Adipose tissue (tissue), 3 donors: ENCODE results near the gene SBF2. TPM values are rescaled to one million over a fixed set of nuclear protein-coding genes. Genes with fewer than 3 reads are reported as not detected.
"Not testable (repeated sequence)": the region's sequence is repeated elsewhere in the genome, so short reads cannot be mapped to it uniquely, and the experiment has no call there.

Source experiments
- H3K27ac ChIP-seq: one replicate; pipeline ENCODE4 v1.5.1; 2013; ENCODE audit warnings: low read depth, low read length
- WGBS, 3 donors: extraction: QIAGEN DNeasy Blood & Tissue Kit; methylation state at CpG; one replicate each; pipeline ENCODE4 v1.1.7; 2013; 5-methylcytosine and 5-hydroxymethylcytosine counted together
- polyA plus RNA-seq, 3 donors: library from polyadenylated mRNA; stranded (reverse); fragments of 200-250 nt; gene quantifications; one replicate each; pipeline ENCODE4 v1.2.3, GENCODE V29; 2013
- donor health status: healthy with polysubstance abuse.
- donor health status: Bipolar disorder and iron deficiency.
- donor health status: healthy.

SBF2 gene
- polyA plus RNA-seq, 3 donors, result 6.0 to 25.9 (median 23.0) TPM

GRCh38 chr11:10285148-10285802 is 8.7 kb downstream of the SBF2 start:
- H3K27ac ChIP-seq, result no peak overlapping the region
- WGBS, 3 donors, result 74 to 89% (median 78%) methylated on average over 4 of the region's 4 CpGs

GRCh38 chr11:10283991-10284390 is 10.0 kb downstream of the SBF2 start:
- H3K27ac ChIP-seq, result no peak overlapping the region
- WGBS, 3 donors, result 57 to 91% (median 59%) methylated on average over 1 of the region's 1 CpG

- no peak overlapping the region for H3K27ac ChIP-seq
These were observed 11.9 kb downstream of the SBF2 start for GRCh38 chr11:10282117-10282516.

GRCh38 chr11:10275714-10276113 is 18.3 kb downstream of the SBF2 start:
- H3K27ac ChIP-seq, result no peak overlapping the region

- no peak overlapping the region for H3K27ac ChIP-seq
- 80 to 91% (median 90%) methylated on average over 1 of the region's 1 CpG for WGBS, 3 donors
These were observed 19.3 kb downstream of the SBF2 start for GRCh38 chr11:10274726-10275125.

GRCh38 chr11:10273738-10274137 is 20.3 kb downstream of the SBF2 start:
- no peak overlapping the region for H3K27ac ChIP-seq

- no peak overlapping the region for H3K27ac ChIP-seq
- 82 to 98% (median 94%) methylated on average over 3 to 11 of the region's 11 CpGs for WGBS, 3 donors
These were observed 21.9 kb downstream of the SBF2 start for GRCh38 chr11:10272132-10272531.

GRCh38 chr11:10268746-10269488 is 25.1 kb downstream of the SBF2 start:
- WGBS, 3 donors, result 69 to 86% (median 70%) methylated on average over 5 of the region's 5 CpGs
- no peak overlapping the region for H3K27ac ChIP-seq

GRCh38 chr11:10267821-10268220 is 26.2 kb downstream of the SBF2 start:
- WGBS, 3 donors, result 86 to 95% (median 91%) methylated on average over 3 of the region's 3 CpGs
- H3K27ac ChIP-seq, result no peak overlapping the region

GRCh38 chr11:10265936-10266335 is 28.1 kb downstream of the SBF2 start:
- WGBS, 3 donors, result 95 to 97% (median 96%) methylated on average over 3 of the region's 3 CpGs
- H3K27ac ChIP-seq, result no peak overlapping the region

- H3K27ac ChIP-seq, result not testable (repeated sequence)
- WGBS, 3 donors, result 90 to 97% (median 96%) methylated on average over 3 of the region's 3 CpGs
These were observed 29.3 kb downstream of the SBF2 start for GRCh38 chr11:10264716-10265115.

GRCh38 chr11:10263929-10264328 is 30.1 kb downstream of the SBF2 start:
- no peak overlapping the region for H3K27ac ChIP-seq

GRCh38 chr11:10261821-10262220 is 32.2 kb downstream of the SBF2 start:
- no peak overlapping the region for H3K27ac ChIP-seq

GRCh38 chr11:10257478-10257877 is 36.5 kb downstream of the SBF2 start:
- no peak overlapping the region for H3K27ac ChIP-seq
- WGBS, 3 donors, result 85 to 97% (median 96%) methylated on average over 4 of the region's 4 CpGs

GRCh38 chr11:10255388-10256125 is 38.5 kb downstream of the SBF2 start:
- WGBS, 3 donors, result 62 to 67% (median 63%) methylated on average over 3 of the region's 3 CpGs
- H3K27ac ChIP-seq, result no peak overlapping the region

- not testable (repeated sequence) for H3K27ac ChIP-seq
- WGBS, 3 donors, result 94 to 97% (median 96%) methylated on average over 2 of the region's 2 CpGs
These were observed 44.4 kb downstream of the SBF2 start for GRCh38 chr11:10249448-10250131.

- no peak overlapping the region for H3K27ac ChIP-seq
- WGBS, 3 donors, result 80 to 92% (median 86%) methylated on average over 2 of the region's 2 CpGs
These were observed 47.0 kb downstream of the SBF2 start for GRCh38 chr11:10247011-10247410.

GRCh38 chr11:10243896-10244575 is 50.0 kb downstream of the SBF2 start:
- WGBS, 3 donors, result 91 to 97% (median 92%) methylated on average over 2 of the region's 2 CpGs
- H3K27ac ChIP-seq, result no peak overlapping the region

GRCh38 chr11:10236840-10237239 is 57.2 kb downstream of the SBF2 start:
- WGBS, 3 donors, result 85 to 95% (median 93%) methylated on average over 1 of the region's 1 CpG

More at GRCh38 chr11:10236840-10237239, 57.2 kb downstream of the SBF2 start:
- H3K27ac ChIP-seq, result no peak overlapping the region
